GM18498 (cell line): ENCODE measurements around the gene KAT7.
"Not testable (repeated sequence)": the region's sequence is repeated elsewhere in the genome, so short reads cannot be mapped to it uniquely, and the experiment has no call there.

Source experiments
- ATAC-seq: cut with Tn5 transposase; IDR thresholded peaks from one replicate; pipeline ENCODE4 v1.9.1; 2021; ENCODE audit warnings: mild to moderate bottlenecking, moderate library complexity; ENCODE audit not compliant: unreplicated experiment

KAT7 gene

DNA sequence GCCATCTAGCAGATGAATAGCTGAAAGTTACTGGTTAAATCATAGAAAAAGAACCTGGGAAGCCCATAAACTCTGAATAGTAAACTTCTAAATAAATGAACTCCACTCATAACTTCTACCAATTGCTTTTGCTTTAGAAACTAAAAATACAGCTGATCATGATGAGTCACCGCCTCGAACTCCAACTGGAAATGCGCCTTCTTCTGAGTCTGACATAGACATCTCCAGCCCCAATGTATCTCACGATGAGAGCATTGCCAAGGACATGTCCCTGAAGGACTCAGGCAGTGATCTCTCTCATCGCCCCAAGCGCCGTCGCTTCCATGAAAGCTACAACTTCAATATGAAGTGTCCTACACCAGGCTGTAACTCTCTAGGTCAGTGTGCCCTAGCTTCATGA, 9.7 kb downstream of the KAT7 start:
- no peak for ATAC-seq

DNA sequence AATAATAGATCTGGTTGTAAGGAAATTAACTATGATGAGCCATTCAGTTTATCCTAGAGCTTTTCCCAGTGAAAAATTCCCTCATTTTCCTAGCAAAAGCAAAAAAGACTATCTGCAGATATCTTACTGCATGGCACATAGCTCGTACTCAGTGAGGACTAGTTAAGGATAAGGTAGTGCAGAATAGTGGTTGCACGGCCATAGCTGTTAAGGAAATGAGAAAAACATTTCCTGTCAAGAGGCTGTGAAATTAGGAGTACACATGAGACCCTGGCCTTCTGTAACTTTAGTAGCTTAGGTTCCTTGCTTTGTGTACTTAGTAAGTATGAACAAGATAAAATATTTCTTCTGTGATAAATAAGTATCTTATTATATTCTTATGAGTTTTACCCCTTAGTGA, 10.3 kb downstream of the KAT7 start:
- no peak for ATAC-seq

DNA sequence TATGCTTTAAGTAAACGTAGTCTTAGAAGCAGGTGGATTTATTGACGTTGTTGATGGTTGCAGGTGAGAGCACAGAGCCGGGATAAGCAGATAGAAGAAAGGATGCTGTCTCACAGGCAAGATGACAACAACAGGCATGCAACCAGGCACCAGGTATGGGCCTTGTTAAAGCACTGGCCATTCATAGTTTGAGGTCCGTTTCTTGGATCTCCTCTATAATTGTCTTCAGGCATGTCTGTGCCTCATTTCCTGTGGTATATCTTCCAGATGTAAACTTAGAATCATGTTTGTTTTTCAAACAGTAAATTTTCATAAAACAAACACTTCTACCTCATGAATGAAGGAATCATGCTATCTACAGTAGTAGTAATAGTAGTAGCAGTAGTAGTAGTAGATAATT, 20.6 kb downstream of the KAT7 start:
- no peak for ATAC-seq

DNA sequence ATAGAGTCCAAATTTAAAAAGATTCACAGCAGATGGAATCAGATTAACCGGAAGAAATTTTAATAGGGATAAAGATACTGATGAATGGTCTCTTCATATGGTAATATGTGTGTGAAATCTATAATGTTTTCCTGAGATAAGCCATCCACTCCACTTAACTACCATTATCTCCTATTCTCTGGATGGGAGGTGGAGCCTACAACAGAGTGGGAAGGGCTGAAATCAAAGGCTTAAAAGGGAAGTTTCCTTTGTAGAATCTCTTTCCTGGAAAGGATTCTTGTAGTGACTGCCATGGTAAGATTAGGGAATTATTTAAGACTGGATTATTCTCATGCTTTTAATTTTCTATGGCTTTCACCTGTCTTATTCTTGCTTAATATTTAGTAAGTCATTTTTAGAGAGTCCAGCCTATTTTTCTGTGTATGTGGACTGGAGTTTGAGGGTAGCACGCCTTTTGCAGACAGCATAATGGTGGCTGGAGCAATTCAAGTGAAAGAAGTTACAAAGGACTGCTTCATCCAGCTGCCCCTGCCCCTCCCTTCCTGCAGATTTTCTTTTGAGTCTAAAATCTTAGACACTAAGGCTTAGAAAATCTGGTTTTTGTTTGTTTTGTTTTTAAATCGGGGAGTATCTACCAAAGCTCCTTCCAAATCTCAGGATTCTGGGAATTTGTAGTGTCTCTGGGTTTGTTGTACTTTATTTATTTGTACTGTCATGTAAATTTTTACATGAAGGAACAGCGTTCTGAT, 26.5 kb downstream of the KAT7 start:
- no peak for ATAC-seq

DNA sequence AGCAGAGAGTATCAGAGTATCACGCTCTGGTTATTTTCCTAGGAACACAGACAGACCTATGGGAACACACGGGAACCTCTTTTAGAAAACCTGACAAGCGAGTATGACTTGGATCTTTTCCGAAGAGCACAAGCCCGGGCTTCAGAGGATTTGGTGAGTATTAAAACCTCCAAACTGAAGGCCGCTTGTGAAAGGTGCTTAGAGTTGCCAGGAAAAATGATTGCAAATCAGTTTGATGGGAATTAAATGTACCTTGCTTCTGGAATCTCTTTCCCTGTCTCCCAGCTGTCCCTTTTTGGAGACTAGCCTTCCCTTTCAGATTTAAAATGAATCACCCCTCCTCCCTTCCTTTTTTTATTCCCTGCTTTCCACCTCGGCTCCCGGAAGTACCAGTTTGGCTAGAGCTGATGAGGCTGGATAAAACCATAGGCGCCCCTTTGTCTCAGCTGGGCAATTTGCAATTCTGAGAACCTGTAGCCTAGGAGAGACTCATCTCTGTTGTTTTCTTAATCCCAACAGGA, 27.3 kb downstream of the KAT7 start:
- no peak for ATAC-seq

DNA sequence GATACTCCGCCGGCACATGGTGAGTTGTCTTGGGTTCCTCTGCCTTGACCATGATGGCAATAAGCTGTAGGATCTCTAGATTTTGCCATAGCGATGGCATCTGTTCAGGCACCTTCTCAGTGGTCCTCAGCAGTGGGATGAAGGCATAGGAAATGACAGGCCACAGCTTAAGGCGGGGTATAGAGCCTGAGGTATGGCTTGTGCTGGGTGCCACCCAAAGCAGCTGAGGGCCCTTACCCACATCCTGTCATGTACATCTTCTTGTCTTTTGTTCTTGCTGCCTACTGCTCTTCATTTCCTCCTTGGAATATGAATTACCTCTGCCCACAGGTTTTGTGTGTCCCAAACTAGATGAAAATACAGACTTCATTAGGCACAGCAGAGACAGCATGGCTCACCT, 29.5 kb downstream of the KAT7 start:
- ATAC-seq: no peak

DNA sequence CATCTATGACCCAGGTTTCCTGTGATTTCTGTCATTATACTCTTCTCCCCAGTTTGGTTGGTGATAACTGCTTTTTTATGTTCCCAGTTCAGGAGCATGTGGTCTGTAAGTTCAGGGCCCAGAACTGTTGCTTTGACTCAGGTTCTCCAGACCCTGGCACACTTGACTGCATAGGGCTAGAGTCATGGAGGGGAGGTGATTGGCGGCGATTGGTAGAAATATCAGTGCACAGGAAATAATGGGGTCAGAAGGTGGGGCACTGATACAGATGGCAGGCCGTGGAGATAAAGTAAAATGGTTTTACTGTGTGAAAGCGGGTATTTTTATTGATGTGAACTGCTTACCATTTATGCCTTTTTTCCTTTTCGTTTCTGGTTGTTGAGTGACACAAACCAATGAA, 30.7 kb downstream of the KAT7 start:
- ATAC-seq: no peak

DNA sequence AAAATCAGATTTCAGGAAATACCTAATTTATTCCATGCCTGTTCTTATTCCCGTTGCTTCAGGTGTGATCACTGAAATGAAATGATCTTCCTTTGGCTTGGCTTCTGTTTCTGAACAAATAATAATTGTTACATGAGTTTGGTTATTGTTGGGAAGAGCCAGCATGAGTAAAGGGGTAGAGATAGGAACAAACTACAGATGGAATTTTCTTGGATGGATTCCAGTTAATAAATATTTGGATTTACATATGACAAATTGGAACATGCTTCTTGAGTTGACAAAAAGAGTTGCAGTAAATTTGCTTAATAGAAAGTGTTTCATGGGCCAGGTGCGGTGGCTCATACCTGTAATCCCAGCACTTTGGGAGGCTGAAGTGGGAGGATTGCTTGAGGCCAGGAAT, 31.2 kb downstream of the KAT7 start:
- no peak for ATAC-seq

DNA sequence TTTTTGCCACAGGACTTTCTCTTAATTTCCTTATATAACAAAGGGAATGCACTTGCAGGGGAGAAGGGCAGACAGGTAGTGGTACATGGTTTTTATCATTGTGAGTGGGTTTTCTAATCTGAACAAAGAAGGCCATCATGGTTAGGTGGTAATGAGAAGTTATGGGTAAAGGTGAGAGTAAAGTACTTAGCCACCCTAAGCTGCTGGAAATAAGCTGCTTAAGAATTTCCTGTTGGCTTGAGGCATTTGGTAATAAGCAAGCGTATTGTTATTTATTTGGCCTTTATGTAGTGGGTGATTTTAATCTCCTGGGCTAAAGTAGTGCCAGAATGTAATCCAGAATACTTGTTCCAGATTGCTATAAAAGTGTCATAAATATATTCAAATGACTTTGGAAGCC, 32.3 kb downstream of the KAT7 start:
- ATAC-seq: no peak

DNA sequence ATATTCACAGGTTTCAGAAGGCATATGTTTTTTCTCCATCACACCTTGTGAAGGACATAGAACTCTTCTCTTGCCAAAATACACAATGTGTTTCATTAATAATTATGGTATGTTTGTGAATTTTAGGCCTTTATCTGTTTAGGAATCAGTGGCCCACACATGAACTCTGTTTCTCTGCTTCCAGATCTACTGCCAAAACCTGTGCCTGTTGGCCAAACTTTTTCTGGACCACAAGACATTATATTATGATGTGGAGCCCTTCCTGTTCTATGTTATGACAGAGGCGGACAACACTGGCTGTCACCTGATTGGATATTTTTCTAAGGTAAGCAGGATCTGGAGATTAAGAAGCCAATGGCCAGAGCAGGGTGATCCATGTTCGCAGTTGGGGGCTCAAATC, 33.0 kb downstream of the KAT7 start:
- no peak for ATAC-seq

DNA sequence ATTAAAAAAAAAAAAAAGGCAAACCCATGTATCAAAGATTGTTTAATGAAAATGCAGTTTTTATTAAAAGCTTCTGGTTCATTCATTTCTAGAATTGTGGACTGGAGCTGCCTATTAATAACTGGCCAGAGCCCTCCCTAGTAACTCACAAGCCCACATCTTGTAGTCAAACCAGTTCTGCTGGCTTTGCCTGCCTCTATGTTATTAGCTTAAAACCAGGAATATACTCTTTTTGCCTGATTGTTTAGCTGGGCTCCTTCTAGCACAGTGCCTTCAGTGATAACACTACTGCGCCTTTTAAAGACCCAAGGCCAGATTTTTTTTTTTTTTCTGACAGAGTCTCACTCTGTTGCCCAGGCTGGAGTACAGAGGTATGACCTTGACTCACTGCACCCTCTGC, 33.4 kb downstream of the KAT7 start:
- ATAC-seq: no peak

DNA sequence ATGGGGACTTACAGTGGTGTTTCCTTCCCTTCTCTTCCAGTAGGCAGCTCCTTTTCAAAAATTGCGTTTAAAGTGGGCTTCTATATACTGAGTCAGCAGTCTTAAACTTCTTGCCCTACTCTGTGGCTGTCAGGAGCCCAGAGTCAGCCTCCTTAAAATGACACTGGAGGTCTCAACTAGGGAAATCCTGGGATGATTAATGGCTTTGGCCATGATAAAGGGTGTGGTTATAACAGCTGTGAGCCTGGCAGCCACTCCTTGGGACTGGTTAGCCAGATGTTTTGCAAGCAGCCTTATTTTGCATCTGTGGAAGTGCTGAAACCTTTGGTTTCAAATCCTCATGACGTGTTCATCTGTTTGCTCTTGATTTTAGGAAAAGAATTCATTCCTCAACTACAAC, 34.3 kb downstream of the KAT7 start:
- ATAC-seq: no peak

DNA sequence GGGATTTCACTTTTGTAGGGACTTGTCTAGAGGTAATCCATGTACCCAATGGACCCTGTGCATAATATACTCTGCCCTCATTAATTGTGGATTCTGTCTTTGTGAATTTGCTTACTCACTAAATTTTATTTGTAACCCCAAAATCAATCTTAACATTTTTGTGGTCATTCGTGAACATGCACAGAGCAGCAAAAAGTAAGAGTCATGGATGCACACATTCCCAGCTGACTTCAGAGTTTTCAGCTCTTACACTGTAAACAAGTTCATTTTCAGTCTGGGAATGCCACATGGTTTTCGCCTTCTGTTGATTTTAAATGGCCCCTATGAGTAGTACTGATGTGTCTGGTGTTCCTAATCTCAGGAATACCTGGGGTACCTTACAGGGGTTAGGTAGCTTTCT, 35.1 kb downstream of the KAT7 start:
- ATAC-seq: no peak

DNA sequence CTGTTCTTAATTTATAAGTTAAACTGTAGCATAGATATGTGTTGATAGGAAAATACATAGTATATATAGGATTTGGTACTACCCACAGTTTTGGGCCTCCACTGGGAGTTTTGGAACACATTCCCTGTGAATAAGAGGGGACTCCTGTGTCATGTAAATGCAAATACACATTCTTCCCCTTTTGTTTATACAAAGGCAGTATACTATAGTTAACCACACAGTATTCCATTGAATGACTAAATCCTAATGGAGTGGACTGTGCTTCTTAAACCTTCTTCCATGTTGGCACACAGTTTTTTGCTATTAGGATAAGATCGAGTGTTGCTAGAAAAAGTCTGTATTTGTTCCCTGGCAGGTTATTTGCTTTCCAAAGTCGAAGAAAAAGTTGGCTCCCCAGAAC, 37.2 kb downstream of the KAT7 start:
- ATAC-seq: no peak

DNA sequence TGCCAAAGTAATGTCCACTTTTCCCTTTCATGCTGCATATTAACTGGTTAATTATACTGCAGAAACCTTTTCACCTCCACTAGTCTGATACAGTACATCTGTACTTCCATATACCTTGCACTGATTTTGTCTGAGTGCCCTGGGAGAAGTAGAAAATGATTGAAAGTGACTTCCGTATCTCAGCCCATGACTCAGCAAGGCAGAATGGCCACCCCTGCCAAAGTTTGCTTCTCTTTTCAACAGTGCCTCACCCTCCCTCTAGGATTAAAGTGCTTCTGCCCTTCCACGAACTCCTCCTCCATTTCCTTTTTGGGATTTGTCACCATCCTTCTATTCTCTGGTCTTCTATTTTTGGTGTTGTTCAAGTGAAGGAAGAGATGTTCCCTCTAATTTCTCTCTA, 39.8 kb downstream of the KAT7 start:
- not testable (repeated sequence) for ATAC-seq

DNA sequence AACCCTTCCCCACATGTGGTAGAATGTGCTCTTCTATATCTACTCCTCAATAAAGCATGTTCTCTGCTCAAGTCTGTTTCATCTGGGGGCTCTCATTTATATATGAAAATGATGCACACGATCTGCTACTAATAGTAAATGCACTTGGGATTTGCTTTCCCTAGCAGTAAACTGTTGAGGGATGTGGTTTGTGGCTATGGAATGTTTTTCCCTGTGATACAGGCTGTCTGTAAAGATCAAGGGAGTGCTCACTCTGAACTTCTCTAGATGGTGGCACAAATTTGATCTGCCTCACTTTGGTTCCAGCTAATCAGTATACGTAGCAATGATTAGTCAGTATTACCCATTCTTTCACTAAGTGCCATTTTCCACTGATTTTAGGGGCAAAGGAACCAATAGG, 40.5 kb downstream of the KAT7 start:
- no peak for ATAC-seq

DNA sequence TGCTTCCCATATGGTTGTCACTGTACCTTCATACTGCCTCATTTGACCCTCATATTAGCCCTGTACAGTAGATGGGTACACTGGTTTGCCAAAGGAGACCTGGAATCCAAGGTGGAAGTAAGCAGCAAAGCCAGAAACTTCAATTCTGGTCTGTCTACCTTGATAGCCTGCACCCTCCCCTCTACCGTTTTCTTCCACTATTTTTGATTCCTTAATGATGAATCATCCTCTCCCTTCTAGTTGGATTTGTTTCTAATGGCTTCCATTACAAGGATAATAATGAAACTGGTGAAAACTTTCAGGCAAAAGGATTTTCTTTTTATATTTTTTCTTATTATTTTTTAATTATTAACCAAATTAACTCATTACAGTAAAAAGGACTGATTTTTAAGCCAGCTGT, 42.1 kb downstream of the KAT7 start:
- no peak for ATAC-seq

DNA sequence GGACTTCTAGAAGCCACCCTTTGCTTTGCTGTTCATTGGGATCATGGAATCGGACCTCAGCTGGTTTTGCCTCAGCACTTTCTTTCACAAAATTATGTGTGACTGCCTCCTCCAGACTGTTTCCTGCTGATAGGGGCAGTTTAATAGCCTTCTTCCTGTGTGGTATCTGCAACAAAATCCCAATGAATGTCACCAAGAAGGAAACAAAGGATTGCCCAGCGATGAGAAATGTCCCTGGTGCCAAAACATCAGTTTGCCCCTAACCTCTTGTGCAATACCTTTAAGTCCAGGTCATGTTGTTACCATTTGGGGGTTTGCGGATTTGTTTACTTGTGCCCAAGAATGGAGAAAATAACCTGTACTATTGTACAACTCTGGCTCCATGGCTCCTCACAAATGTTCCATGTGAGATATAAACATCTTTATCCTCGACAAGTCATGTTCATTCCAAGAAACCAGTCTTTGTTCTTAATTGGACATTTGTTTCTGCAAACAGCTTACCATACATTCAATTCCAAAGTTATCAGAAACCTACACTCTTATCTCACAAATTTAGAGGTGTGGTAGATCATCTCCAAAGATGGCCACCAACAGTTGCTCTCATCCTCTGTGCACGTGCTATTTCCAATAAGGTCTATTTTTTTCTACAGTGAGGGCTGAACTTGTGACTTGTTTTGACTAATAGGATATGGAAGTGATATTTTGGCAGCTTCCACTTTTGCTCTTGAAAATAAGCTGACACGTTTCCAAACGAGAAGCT, 44.5 kb downstream of the KAT7 start:
- no peak for ATAC-seq

DNA sequence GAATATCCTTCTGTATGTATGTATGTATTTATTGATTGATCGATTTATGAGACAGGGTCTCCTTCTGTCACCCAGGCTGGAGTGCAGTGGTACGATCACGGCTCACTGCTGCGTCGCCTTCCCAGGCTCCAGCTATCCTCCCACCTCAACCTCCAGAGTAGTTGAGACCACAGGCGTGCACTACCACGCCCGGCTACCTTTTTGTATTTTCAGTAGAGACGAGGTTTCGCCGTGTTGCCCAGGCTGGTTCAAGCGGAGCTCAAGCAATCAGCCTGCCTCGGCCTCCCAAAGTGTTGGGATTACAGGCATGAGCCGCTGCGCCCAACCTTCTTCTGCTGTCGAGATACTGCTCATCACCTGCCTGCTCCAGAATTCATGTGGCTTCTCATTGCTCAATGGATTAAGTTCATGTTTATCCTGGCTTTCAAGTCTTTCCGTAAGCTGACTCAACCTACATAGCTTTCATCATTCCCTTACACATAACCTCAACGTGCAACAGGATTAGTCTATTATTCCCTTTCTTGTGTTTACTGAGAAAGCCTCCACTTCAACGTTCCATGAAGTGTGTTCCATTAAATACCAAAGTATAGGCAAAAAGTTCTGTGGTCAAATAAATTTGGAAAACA, 45.8 kb downstream of the KAT7 start:
- no peak for ATAC-seq

DNA sequence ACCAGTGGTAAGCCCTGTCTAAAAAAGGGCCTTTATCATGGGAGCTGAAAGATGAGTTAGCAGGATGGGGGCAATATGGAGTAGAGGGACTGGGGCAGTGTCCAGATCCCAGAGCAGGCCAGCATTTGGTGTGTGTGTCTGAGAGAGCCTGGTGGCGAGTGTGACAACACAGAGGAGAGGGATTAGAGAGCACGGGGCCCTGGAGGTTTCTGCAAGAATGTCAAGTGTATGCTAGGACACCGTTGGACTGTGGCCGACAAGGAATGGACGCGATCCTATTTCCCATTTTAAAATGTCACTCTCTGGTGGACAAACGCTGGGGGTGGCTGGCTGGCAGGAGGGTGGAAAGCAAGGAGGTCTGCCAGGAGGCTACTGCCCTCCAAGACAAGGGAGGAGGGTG, 47.0 kb downstream of the KAT7 start:
- no peak for ATAC-seq

DNA sequence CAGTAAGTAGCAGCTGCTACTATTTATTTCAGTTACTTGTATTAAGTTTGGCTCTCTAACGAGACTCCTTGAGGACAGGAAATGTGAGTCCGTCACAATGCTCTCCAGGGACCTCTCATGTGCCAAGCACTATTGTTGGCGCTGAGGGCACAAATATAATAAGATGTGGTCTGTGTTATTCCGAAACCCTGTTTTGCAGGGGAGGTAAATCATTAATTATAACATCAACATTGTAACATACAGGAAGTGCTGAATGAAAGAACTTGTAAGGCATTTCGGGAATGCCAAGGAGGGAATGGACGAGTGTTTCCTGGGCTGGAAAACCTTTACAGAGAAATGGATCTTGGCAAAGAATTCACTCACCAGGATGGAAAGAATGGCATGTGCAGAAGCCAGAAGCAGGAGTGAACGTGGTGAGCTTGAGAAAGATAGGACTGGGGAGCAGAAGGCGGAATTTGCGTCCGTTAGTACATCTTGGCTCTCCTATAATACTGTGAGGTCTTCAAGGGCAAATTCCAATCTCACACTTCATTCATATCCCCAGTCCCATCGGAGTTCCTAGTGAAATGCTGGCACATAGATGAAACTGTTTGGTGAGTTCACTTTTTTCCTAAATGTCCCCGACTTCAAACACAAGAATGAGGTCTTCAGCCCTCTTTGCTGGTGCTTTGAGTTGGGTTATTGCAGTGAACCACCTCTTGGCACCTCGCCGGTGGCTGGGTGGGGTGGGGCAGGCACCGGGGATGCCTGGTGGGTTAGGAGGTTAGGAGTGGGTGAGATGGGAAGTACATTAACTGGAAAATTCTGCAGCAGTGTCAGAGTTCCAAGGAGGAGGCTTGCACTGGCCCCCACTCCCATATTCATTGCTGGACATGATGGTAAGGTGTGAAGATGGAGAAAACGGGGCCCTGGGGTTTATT, 47.9 kb downstream of the KAT7 start:
- no peak for ATAC-seq
